ENCODE results near the gene NCAPG2.

DNA sequence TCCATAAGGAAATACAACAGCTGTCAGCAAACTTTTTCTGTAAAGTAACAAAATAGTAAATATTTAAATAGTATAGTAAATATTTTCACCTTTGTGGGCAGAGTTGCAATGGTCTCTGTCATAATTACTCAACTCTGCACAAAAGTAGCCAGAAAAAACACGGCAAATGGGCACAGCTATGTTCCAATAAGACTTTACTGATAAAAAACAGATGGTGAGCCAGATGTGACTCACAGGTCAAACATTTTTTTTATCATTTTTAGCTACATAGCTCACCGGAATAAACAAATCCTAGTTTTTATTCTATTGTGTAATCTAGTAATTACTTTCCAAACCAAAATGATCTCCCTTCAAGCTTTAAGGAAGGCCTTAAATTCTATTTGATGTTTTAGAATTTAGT, 55.3 kb downstream of the NCAPG2 start:
- TF ChIP-seq ESRRA (CRISPR knock-in tag; IDR thresholded peaks at IDR 0.05; ENCODE audit: borderline replicate concordance), result no peak
- no peak for TF ChIP-seq CTCF (IDR thresholded peaks at IDR 0.05)
- no peak for TF ChIP-seq NR2C2 (CRISPR knock-in tag; IDR thresholded peaks at IDR 0.05)
- TF ChIP-seq CBFB (CRISPR knock-in tag; IDR thresholded peaks at IDR 0.05; ENCODE audit: low read depth), result no peak
- no peak for TF ChIP-seq EMX1 (CRISPR knock-in tag; IDR thresholded peaks at IDR 0.05)
- no peak for TF ChIP-seq SP1 (CRISPR knock-in tag; conservative IDR thresholded peaks at IDR 0.05)
- no peak for TF ChIP-seq ATF1 (CRISPR knock-in tag; IDR thresholded peaks at IDR 0.05)
- TF ChIP-seq NR1H2 (CRISPR knock-in tag; IDR thresholded peaks at IDR 0.05), result no peak
- TF ChIP-seq TEAD1 (CRISPR knock-in tag; IDR thresholded peaks at IDR 0.05), result no peak
- TF ChIP-seq MAX (CRISPR knock-in tag; IDR thresholded peaks at IDR 0.05), result no peak
- TF ChIP-seq, protein P1, sequence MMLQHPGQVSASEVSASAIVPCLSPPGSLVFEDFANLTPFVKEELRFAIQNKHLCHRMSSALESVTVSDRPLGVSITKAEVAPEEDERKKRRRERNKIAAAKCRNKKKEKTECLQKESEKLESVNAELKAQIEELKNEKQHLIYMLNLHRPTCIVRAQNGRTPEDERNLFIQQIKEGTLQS (CRISPR knock-in tag; conservative IDR thresholded peaks at IDR 0.05), result no peak
- no peak for TF ChIP-seq ZNF423 (CRISPR knock-in tag; IDR thresholded peaks at IDR 0.05)
- TF ChIP-seq, protein P2, sequence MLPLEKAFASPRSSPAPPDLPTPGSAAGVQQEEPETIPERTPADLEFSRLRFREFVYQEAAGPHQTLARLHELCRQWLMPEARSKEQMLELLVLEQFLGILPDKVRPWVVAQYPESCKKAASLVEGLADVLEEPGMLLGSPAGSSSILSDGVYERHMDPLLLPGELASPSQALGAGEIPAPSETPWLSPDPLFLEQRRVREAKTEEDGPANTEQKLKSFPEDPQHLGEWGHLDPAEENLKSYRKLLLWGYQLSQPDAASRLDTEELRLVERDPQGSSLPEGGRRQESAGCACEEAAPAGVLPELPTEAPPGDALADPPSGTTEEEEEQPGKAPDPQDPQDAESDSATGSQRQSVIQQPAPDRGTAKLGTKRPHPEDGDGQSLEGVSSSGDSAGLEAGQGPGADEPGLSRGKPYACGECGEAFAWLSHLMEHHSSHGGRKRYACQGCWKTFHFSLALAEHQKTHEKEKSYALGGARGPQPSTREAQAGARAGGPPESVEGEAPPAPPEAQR (CRISPR knock-in tag; IDR thresholded peaks at IDR 0.05), result no peak
- TF ChIP-seq, protein P3, sequence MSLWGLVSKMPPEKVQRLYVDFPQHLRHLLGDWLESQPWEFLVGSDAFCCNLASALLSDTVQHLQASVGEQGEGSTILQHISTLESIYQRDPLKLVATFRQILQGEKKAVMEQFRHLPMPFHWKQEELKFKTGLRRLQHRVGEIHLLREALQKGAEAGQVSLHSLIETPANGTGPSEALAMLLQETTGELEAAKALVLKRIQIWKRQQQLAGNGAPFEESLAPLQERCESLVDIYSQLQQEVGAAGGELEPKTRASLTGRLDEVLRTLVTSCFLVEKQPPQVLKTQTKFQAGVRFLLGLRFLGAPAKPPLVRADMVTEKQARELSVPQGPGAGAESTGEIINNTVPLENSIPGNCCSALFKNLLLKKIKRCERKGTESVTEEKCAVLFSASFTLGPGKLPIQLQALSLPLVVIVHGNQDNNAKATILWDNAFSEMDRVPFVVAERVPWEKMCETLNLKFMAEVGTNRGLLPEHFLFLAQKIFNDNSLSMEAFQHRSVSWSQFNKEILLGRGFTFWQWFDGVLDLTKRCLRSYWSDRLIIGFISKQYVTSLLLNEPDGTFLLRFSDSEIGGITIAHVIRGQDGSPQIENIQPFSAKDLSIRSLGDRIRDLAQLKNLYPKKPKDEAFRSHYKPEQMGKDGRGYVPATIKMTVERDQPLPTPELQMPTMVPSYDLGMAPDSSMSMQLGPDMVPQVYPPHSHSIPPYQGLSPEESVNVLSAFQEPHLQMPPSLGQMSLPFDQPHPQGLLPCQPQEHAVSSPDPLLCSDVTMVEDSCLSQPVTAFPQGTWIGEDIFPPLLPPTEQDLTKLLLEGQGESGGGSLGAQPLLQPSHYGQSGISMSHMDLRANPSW (CRISPR knock-in tag; conservative IDR thresholded peaks at IDR 0.05; ENCODE audit: low read depth), result no peak

Data from WTC11 (cell line).